Karpas-422 (cell line): Measurements from ENCODE around the gene FBN1. TPM values are rescaled to one million over a fixed set of nuclear protein-coding genes. Genes with fewer than 3 reads are reported as not detected.

ENCODE experiments used
- DNase-seq: peaks from one replicate; pipeline ENCODE4 v3.0.0-alpha.2; 2015
- H2AFZ ChIP-seq: fragments of 200-600 bp; sonication (generic); 2 replicates; pipeline ENCODE4 v1.6.1; 2014; ENCODE audit warnings: antibody characterized with exemption, low read length, mixed read lengths
- H3K27ac ChIP-seq: fragments of 200-600 bp; sonication (generic); 2 replicates; pipeline ENCODE4 v1.5.1; 2014; ENCODE audit warnings: mild to moderate bottlenecking, low read length, moderate library complexity
- H3K27me3 ChIP-seq: fragments of 200-600 bp; sonication (generic); 2 replicates; pipeline ENCODE4 v1.6.1; 2014; ENCODE audit warnings: low read length, mixed read lengths
- H3K36me3 ChIP-seq: fragments of 200-600 bp; sonication (generic); 2 replicates; pipeline ENCODE4 v1.6.1; 2014; ENCODE audit warnings: low read length, mixed read lengths; ENCODE audit not compliant: insufficient read depth
- H3K4me1 ChIP-seq: fragments of 200-600 bp; sonication (generic); 2 replicates; pipeline ENCODE4 v1.6.1; 2014; ENCODE audit warnings: mild to moderate bottlenecking, low read length, mixed read lengths
- H3K4me2 ChIP-seq: fragments of 200-600 bp; sonication (generic); 2 replicates; pipeline ENCODE4 v1.6.1; 2014; ENCODE audit warnings: low read length, low read depth, mild to moderate bottlenecking; ENCODE audit not compliant: poor library complexity, severe bottlenecking
- H3K4me3 ChIP-seq: fragments of 200-600 bp; sonication (generic); 2 replicates; pipeline ENCODE4 v1.5.1; 2014; ENCODE audit warnings: mild to moderate bottlenecking, antibody characterized with exemption, low read length, mixed read lengths
- H3K79me2 ChIP-seq: fragments of 200-600 bp; sonication (generic); 2 replicates; pipeline ENCODE4 v1.6.1; 2014; ENCODE audit warnings: mild to moderate bottlenecking, low read length, mixed read lengths
- H3K9ac ChIP-seq: fragments of 200-600 bp; sonication (generic); 2 replicates; pipeline ENCODE4 v1.6.0; 2014; ENCODE audit warnings: low read length
- H3K9me2 ChIP-seq: fragments of 200-600 bp; sonication (generic), shearing (Covaris generic); replicated peaks from 2 replicates; pipeline ENCODE4 v1.6.0; 2014; ENCODE audit warnings: mild to moderate bottlenecking, low read length, moderate library complexity; ENCODE audit not compliant: insufficient read depth
- H3K9me3 ChIP-seq: fragments of 300-700, 200-600 bp; sonication (generic); 2 replicates; pipeline ENCODE4 v1.6.1; 2014; ENCODE audit warnings: low read length, mixed read lengths
- H4K20me1 ChIP-seq: fragments of 200-600 bp; sonication (generic); 2 replicates; pipeline ENCODE4 v1.6.1; 2014; ENCODE audit warnings: mild to moderate bottlenecking, antibody characterized with exemption, low read length, low read depth; ENCODE audit not compliant: insufficient read depth
- total RNA-seq: library from RNA; depleted of rRNA; stranded (reverse); fragments of >200 nt; shearing (Covaris generic); gene quantifications from 2 replicates; pipeline ENCODE4 v1.2.3, GENCODE V29; 2014; ENCODE audit warnings: low replicate concordance

Gene FBN1
- total RNA-seq, 1 experiment from 2014 or later = 0.86 TPM

GRCh38 chr15:48558226-48558625 lies 87.3 kb downstream of the FBN1 start:
- Histone ChIP-seq H3K9ac (no peak overlapping the region), H3K4me2 (no peak overlapping the region), H3K4me3 (no peak overlapping the region), H3K9me3 (no peaks in the 10 kb centered on the region), H3K79me2 (no peaks in the 10 kb centered on the region), H3K4me1 (no peaks in the 10 kb centered on the region), H2AFZ (no peak overlapping the region), H3K9me2 (no peaks in the 10 kb centered on the region), H3K36me3 (no peaks in the 10 kb centered on the region), H3K27me3 (no peaks in the 10 kb centered on the region), H4K20me1 (no peaks in the 10 kb centered on the region), H3K27ac (no peak overlapping the region)
- DNase-seq = no peak

GRCh38 chr15:48557335-48557734 lies 88.2 kb downstream of the FBN1 start:
- H3K27ac ChIP-seq = no peak overlapping the region
- H3K27me3 ChIP-seq = no peaks in the 10 kb centered on the region
- H3K4me2 ChIP-seq = no peak overlapping the region
- H3K4me3 ChIP-seq = no peak overlapping the region
- no peaks in the 10 kb centered on the region for H3K4me1 ChIP-seq
- no peak for DNase-seq
- H3K9me3 ChIP-seq = no peaks in the 10 kb centered on the region
- H3K9ac ChIP-seq = no peak overlapping the region
- no peak overlapping the region for H2AFZ ChIP-seq
- H3K9me2 ChIP-seq = no peaks in the 10 kb centered on the region
- no peaks in the 10 kb centered on the region for H3K79me2 ChIP-seq
- no peaks in the 10 kb centered on the region for H3K36me3 ChIP-seq
- H4K20me1 ChIP-seq = no peaks in the 10 kb centered on the region

- H3K36me3 ChIP-seq = no peaks in the 10 kb centered on the region
- H3K9ac ChIP-seq = no peak overlapping the region
- H3K4me2 ChIP-seq = no peak overlapping the region
- no peak overlapping the region for H2AFZ ChIP-seq
- H4K20me1 ChIP-seq = no peaks in the 10 kb centered on the region
- no peaks in the 10 kb centered on the region for H3K79me2 ChIP-seq
- no peaks in the 10 kb centered on the region for H3K4me1 ChIP-seq
- no peak for DNase-seq
- no peak overlapping the region for H3K27ac ChIP-seq
- H3K9me3 ChIP-seq = no peaks in the 10 kb centered on the region
- no peak overlapping the region for H3K4me3 ChIP-seq
- H3K27me3 ChIP-seq = no peaks in the 10 kb centered on the region
- no peaks in the 10 kb centered on the region for H3K9me2 ChIP-seq
Observed at GRCh38 chr15:48556159-48556897, 89.2 kb downstream of the FBN1 start.

- no peak overlapping the region for H3K9ac ChIP-seq
- H3K36me3 ChIP-seq = no peaks in the 10 kb centered on the region
- no peak for DNase-seq
- no peaks in the 10 kb centered on the region for H3K79me2 ChIP-seq
- H3K9me3 ChIP-seq = no peaks in the 10 kb centered on the region
- no peaks in the 10 kb centered on the region for H3K27me3 ChIP-seq
- no peak overlapping the region for H3K27ac ChIP-seq
- no peaks in the 10 kb centered on the region for H3K9me2 ChIP-seq
- H3K4me3 ChIP-seq = no peak overlapping the region
- no peak overlapping the region for H3K4me2 ChIP-seq
- H2AFZ ChIP-seq = no peak overlapping the region
- H3K4me1 ChIP-seq = no peaks in the 10 kb centered on the region
- H4K20me1 ChIP-seq = no peaks in the 10 kb centered on the region
Observed at GRCh38 chr15:48555241-48555881, 90.1 kb downstream of the FBN1 start.

- no peak overlapping the region for H2AFZ ChIP-seq
- no peaks in the 10 kb centered on the region for H3K79me2 ChIP-seq
- H4K20me1 ChIP-seq = no peaks in the 10 kb centered on the region
- H3K36me3 ChIP-seq = no peaks in the 10 kb centered on the region
- H3K9ac ChIP-seq = no peak overlapping the region
- no peaks in the 10 kb centered on the region for H3K9me2 ChIP-seq
- no peaks in the 10 kb centered on the region for H3K4me1 ChIP-seq
- no peak overlapping the region for H3K4me3 ChIP-seq
- no peaks in the 10 kb centered on the region for H3K27me3 ChIP-seq
- no peaks in the 10 kb centered on the region for H3K9me3 ChIP-seq
- no peak overlapping the region for H3K27ac ChIP-seq
- no peak for DNase-seq
- no peak overlapping the region for H3K4me2 ChIP-seq
Observed at GRCh38 chr15:48554112-48554511, 91.4 kb downstream of the FBN1 start.

- Histone ChIP-seq H3K79me2 (no peaks in the 10 kb centered on the region), H3K27me3 (no peaks in the 10 kb centered on the region), H4K20me1 (no peaks in the 10 kb centered on the region), H3K9ac (no peak overlapping the region), H3K4me3 (no peak overlapping the region), H3K4me1 (no peaks in the 10 kb centered on the region), H3K36me3 (no peaks in the 10 kb centered on the region), H3K9me3 (no peaks in the 10 kb centered on the region), H2AFZ (no peak overlapping the region), H3K9me2 (no peaks in the 10 kb centered on the region), H3K27ac (no peak overlapping the region), H3K4me2 (no peak overlapping the region)
- no peak for DNase-seq
Observed at GRCh38 chr15:48553559-48553958, 92.0 kb downstream of the FBN1 start.

- Histone ChIP-seq H3K4me3 (no peak overlapping the region), H4K20me1 (no peaks in the 10 kb centered on the region), H3K4me1 (no peaks in the 10 kb centered on the region), H3K27ac (no peak overlapping the region), H3K9me3 (no peaks in the 10 kb centered on the region), H2AFZ (no peak overlapping the region), H3K79me2 (no peaks in the 10 kb centered on the region), H3K9ac (no peak overlapping the region), H3K4me2 (no peak overlapping the region), H3K9me2 (no peaks in the 10 kb centered on the region), H3K36me3 (no peaks in the 10 kb centered on the region), H3K27me3 (no peaks in the 10 kb centered on the region)
- no peak for DNase-seq
Observed at GRCh38 chr15:48550822-48551525, 94.5 kb downstream of the FBN1 start.

- Histone ChIP-seq H3K79me2 (no peaks in the 10 kb centered on the region), H3K27ac (no peak overlapping the region), H3K4me1 (no peaks in the 10 kb centered on the region)
Observed at GRCh38 chr15:48548455-48548854, 97.1 kb downstream of the FBN1 start.

More at GRCh38 chr15:48548455-48548854, 97.1 kb downstream of the FBN1 start:
- no peaks in the 10 kb centered on the region for H3K36me3 ChIP-seq
- no peak overlapping the region for H3K9ac ChIP-seq
- no peaks in the 10 kb centered on the region for H3K27me3 ChIP-seq
- H3K9me2 ChIP-seq = no peaks in the 10 kb centered on the region
- no peaks in the 10 kb centered on the region for H3K9me3 ChIP-seq
- no peaks in the 10 kb centered on the region for H4K20me1 ChIP-seq
- no peak overlapping the region for H3K4me3 ChIP-seq
- H3K4me2 ChIP-seq = no peak overlapping the region
- DNase-seq = no peak
- no peak overlapping the region for H2AFZ ChIP-seq
